CD4-positive, alpha-beta T cell treated with Interleukin-4 for 4 hours (primary cell): ENCODE results near the gene OOSP4B.
"Not testable (repeated sequence)": the region's sequence is repeated elsewhere in the genome, so short reads cannot be mapped to it uniquely, and the experiment has no call there.

Source experiments
- DNase-seq: peaks from one replicate; pipeline ENCODE4 v3.0.0-alpha.2; 2020

OOSP4B gene

DNA sequence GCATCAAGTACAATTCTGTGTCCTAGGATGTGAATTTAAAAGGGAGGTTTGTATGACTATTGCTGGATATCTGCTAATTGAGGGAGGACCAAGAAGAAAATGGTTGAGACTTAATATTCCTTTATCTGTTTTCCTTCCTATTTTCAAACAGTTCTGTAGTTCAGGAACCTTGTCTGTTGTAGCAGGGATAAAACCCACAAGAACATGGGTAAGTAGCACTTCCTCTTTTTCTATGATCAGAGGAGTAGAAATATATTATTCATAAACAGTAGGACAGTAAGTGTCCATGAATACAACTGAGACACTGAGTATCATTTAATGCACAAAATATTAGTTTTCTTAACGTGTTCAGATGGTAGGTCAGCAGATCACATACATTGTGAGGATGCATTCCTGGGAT, 47.1 kb downstream of the OOSP4B start:
- no peak for DNase-seq

GRCh38 chr11:60065801-60066200, 48.8 kb downstream of the OOSP4B start:
- DNase-seq: no peak

DNA sequence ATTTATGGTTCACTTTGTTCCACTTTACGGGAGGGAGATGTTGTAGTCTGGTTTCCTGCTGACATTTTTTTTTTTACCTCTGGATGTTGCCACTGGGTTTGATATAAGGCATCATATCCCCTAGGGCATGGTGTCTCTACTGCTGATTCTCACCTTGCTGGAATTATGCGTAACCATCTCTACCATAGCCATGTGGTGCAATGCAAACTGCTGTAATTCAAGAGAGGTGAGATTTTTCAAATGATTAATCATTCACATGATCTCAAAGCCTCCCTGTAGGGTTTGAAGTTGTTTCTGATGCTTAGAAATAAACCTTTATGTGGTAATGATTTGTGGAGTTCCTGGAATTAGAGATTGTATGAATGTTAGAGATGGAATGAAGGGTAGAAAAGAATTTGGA, 52.5 kb downstream of the OOSP4B start:
- no peak for DNase-seq

GRCh38 chr11:60071644-60072043, 54.7 kb downstream of the OOSP4B start:
- not testable (repeated sequence) for DNase-seq

DNA sequence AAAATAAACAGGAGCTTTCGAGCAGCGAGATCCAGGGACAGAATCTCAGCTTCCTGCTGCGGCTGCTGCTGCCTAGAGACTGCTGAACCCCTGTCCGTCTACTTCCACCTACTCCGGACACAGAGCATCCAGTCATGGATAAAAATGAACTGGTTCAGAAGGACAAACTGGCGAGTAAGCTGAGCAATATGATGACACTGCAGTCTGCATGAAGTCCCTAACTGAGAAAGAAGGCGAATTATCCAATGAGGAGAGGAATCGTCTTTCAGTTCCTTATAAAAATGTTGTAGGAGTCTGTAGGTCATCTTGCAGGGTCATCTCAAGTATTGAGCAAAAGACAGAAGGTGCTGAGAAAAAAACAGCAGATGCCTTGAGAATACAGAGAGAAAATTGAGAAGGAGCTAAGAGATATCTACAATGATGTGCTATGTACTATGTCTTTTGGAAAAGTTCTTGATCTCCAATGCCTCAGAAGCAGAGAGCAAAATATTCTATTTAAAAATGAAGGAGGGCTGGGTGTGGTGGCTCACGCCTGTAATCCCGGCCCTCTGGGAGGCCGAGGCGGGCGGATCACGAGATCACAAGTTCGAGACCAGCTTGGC, 60.3 kb downstream of the OOSP4B start:
- DNase-seq: no peak

DNA sequence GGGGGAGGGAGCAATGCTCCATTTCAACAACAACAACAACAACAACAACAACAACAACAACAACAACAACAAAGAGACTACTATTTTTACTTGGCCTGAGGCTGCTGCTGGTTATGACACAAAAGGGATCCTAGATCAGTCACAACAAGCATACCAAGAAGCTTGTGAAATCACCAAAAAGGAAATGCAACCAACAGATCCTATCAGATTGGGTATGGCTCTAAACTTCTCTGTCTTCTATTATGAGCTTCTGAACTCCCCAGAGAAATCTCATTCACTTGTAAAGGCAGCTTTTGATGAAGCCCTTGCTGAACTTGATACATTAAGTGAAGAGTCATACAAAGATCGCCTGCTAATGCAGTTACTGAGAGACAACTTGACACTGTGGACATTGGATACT, 61.0 kb downstream of the OOSP4B start:
- no peak for DNase-seq

- DNase-seq: no peak
These were observed 61.8 kb downstream of the OOSP4B start for GRCh38 chr11:60078745-60079144.

DNA sequence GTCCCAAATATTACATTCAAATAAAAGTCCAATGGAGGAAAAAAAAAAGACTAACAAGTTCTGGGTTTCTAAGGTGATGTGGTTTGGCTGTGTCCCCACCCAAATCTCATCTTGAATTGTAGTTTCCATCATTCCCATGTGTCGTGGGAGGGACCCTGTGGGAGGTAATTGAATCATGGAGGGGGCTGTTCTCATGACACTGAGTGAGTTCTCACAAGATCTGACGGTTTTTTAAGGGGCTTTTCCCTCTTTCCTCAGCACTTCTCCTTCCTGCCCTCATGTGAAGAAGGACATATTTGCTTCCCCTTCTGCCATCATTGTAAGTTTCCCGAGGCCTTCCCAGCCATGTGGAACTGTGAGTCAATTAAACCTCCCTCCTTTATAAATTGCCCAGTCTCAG, 63.6 kb downstream of the OOSP4B start:
- DNase-seq: no peak
